RPMI7951 (cell line): Measurements from ENCODE around the gene SBNO1. TPM values are rescaled to one million over a fixed set of nuclear protein-coding genes. Genes with fewer than 3 reads are reported as not detected.
"Not testable (repeated sequence)": the region's sequence is repeated elsewhere in the genome, so short reads cannot be mapped to it uniquely, and the experiment has no call there.

Experiments
- DNase-seq: peaks from one replicate; pipeline ENCODE4 v3.0.0-alpha.2; 2012; ENCODE audit warnings: low read depth
- total RNA-seq: library from RNA; depleted of rRNA; stranded (reverse); fragments of >200 nt; shearing (Covaris generic); gene quantifications from 2 replicates; pipeline ENCODE4 v1.2.3, GENCODE V29; 2014

SBNO1 gene
- total RNA-seq, 1 experiment from 2014 or later: 16.9 TPM

DNA sequence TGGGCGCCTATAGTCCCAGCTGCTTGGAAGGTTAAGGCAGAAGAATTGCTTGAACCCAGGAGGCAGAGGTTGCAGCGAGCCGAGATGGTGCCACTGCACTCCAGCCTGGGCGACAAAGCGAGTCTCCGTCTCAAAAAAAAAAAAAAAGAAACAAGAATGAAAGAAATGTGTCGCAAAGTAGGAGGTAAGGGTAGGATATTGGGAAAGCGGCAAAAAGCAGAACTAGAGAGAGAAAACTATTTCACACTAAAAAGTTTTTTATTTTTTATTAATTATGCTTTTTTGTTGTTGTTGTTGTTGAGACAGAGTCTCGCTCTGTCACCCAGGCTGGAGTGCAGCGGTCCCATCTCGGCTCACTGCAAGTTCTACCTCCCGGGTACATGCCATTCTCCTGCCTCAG lies 17.7 kb downstream of the SBNO1 start:
- DNase-seq: no peak

- no peak for DNase-seq
Measured at GRCh38 chr12:123344086-123344485, 20.6 kb downstream of the SBNO1 start.

GRCh38 chr12:123337070-123337469 lies 27.6 kb downstream of the SBNO1 start:
- no peak for DNase-seq

DNA sequence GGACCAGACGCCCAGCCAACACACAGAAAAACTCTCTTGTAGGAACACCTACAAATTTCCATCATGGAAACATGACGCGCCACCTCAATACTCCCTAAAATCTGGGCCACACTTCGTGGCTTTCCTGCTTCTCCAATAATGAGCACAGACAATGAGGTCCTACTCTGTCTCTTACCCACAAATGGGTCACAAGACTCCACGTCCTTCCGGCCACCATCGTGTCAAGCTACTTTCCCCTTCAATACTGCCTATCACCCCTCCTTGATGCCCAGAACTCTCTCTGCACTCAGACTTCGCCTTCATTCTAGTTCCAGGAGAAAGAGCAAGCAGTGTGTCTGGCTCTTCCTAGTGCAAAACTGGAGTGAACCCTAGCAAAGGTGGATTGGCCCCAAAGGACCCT lies 28.1 kb downstream of the SBNO1 start:
- DNase-seq: no peak

DNA sequence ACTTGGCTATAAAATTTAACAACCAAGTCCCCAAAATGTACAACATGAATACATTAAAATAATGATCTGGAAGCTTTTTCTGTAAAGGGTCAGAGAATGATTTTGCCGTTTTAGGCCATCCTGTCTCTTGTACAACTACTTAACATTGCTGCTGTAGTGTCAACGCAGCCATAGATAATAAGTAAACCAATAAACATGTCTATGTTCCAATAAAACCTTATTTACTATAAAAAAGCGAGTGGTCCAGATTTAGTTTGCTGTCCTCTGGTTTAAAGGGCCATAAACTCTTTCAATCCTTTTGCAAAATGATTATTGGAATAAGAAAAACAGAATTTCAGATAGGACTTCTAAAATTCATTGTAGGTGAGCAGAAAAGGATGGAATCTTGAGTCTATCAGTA lies 29.2 kb downstream of the SBNO1 start:
- DNase-seq: no peak

- no peak for DNase-seq
Measured at GRCh38 chr12:123329799-123330198, 34.8 kb downstream of the SBNO1 start.

DNA sequence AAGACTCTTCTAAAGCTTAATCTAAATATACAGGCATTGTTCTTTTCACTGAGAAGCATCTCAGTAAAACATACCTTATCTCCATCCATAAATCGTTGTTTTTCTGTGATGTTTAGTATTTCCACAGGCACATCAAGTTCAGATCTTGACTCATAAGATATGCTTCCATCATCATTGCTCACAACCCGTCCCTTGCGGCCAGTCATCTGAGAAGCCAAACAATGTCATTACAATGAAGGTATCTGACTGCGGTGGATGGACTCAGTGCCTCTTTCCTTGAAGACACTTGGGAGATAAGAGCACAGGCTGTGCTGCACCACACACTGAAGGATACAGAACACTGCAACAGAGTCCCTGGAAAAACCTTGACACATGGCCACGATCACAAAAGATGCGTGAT lies 44.8 kb downstream of the SBNO1 start:
- DNase-seq: no peak

DNA sequence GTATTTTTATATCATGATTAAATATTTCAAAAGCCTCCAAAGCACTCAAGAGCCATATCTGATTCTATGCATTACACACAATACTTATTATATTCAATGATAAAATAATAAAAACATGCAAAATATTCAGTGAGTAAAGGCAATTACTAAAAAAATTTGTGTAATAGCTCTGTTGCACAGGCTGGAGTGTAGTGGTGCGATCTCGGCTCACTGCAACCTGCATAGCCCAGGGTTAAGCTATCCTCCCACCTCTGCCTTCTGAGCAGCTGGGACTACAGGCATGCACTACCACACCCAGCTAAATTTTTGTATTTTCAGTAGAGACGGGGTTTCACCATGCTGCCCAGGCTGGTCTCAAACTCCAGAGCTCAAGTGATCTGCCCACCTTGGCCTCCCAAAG lies 45.4 kb downstream of the SBNO1 start:
- DNase-seq: no peak

DNA sequence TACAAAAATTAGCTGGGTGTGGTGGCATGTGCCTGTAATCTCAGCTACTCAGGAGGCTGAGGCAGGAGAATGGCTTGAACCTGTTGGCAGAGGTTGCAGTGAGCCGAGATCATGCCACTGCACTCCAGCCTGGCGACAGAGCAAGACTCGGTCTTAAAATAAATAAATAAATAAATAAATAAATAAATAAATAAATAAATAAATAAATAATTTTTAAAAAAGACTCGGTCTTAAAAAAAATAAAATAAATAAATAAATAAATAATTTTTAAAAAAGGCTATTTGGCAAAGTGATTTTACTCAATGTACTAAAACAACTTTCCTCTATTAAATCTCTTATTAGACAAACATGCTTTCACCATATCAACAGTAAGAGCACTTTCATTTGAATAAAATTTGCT lies 51.6 kb downstream of the SBNO1 start:
- DNase-seq: not testable (repeated sequence)

DNA sequence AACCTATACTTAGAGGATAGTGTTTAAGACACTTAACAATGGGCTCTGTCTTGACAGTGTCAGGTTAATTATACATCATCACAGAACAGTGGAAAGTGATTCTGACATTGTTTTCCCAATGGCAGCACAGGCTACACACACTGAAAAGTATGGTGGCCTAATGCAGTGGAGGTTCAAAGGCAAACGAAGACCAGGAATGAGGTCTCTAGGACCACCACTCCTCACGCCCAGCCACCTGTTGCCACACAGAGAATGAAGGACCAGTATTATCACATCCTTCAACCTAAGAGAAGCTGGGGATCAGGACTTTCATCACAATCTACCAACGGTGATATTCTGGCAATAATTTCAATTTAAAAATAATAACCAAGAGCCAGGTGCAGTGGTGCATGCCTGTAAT lies 58.4 kb downstream of the SBNO1 start:
- DNase-seq: no peak

GRCh38 chr12:123305136-123305535 lies 59.5 kb downstream of the SBNO1 start:
- DNase-seq: no peak

DNA sequence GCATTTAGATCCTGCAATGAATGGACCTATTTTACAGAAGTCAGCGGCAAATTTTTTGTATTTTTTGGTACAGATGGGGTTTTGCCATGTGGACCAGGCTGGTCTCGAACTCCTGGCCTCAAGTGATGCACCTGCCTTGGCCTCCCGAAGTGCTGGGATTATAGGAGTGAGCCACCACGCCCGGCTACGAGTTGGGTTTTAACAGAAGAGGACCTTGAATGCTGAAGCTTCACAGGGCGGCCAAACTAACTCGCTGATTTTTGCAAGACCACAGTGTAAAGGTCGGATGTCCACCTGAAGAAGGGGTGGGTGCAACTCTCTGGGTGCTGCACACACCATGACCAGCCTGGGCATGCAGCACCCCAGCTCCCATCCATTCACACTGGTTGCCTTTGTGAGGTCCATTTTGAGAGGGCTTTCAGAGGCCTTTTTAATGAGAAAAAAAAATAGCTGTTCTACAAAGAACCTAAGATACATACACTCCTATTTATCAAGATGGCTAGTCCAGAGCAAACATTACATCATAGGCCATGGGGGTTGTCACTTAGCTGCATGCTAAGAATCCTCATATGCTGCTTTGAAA lies 71.4 kb downstream of the SBNO1 start:
- DNase-seq: no peak

- no peak for DNase-seq
Measured at GRCh38 chr12:123289911-123290310, 74.7 kb downstream of the SBNO1 start.

DNA sequence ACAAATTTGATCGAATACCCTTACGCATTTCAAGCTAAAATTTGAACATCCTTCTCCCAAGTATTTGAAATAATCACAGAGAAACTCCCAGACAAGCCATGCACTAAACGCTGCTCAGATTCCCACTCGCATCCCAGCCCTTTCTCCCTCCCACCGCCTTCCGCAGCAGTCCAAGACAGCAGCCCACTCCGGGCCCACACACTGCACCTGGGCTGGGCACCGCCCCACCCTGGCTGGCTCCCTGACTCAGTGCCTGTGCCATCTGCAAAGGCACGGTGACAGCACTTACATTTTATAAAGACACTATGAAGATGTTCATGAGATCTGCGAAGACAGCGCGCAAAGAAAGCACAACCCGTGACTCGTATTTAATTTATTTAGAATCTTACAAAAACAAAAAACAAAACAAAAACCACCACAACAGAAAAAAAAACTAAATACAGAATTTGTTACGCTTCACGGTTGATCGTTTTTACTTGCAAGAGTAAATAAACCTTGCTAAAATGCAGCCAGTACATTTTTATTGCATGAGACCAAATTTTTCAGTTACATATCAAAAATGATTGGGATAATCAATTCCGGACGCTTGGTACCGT lies 75.8 kb downstream of the SBNO1 start:
- no peak for DNase-seq

DNA sequence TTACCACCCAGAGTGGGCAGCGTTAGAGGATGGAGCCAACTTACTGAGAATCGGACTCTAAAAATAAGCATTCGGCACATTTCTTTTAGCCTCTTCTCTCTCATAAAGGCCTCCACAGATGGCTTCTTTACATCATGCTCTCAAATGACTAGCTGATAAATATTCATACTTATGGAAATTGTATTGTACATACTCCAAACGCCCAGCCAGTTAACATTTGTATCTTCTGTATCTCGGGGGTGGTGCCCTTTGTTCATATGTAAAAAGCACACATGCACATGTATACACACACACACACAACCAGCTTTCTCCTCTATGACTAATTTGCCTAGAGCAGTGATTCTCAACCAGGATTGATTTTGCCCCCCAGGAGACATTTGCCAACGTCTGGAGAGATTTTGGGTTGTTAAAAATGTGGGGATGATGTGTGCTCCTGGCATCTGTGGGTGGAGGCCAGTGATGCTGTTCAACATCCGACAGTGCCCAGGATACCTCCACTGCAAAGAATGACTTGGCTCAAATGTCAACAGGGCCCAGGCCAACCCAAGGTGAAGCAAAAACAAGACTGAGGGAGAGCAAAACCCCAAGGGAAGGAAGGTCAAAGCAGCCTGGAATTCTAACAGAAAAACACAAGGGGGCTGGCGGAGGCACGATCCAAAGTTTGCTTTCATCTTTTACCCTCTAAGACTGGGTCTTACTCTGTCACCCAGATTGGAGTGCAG lies 77.8 kb downstream of the SBNO1 start:
- DNase-seq: peak; percentile 23

DNA sequence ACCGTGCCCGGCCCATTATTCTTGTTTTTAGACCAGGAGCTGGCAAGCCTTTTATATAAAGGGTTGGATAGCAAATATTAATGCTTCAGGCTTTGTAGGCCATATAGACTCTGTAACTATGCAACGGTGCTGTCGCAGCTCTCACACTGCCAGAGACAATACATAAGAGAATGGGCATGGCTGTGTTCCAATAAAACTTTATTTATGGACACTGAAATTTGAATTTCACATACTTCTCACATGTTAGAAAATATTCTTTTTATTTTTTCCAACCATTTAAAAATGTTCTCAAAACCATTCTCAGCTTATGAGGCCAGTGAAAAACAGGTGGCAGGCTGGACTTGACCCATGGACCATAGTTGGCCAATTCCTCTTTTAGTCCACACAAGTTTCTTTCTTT lies 80.0 kb downstream of the SBNO1 start:
- DNase-seq: no peak

GRCh38 chr12:123283461-123283860 lies 81.2 kb downstream of the SBNO1 start:
- no peak for DNase-seq

GRCh38 chr12:123282111-123282510 lies 82.5 kb downstream of the SBNO1 start:
- no peak for DNase-seq

DNA sequence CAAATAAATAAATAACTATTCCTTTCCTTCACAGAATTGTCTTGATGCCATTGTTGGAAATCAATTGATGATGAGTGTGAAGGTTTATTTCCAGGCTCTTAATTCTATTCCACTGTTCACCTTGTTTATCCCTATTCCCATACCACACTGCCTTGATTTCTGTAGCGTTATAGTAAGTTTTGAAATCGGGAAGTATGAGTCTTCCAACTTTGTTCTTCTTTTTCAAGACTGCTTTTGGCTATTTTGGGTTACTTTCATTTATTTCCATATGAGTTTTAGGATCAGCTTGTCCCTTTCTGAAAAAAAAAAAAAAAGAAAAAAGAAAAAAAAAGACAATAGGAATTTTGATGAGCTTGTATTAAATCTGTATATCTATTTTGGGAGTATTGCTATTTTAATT lies 83.7 kb downstream of the SBNO1 start:
- no peak for DNase-seq

- no peak for DNase-seq
Measured at GRCh38 chr12:123278101-123278627, 86.5 kb downstream of the SBNO1 start.

GRCh38 chr12:123273166-123273565 lies 91.5 kb downstream of the SBNO1 start:
- no peak for DNase-seq

GRCh38 chr12:123271001-123271668 lies 93.5 kb downstream of the SBNO1 start:
- DNase-seq: peak; percentile 52
